ENCODE results near the gene RAI1.
"Not testable (repeated sequence)": the region's sequence is repeated elsewhere in the genome, so short reads cannot be mapped to it uniquely, and the experiment has no call there.

RAI1 gene

DNA sequence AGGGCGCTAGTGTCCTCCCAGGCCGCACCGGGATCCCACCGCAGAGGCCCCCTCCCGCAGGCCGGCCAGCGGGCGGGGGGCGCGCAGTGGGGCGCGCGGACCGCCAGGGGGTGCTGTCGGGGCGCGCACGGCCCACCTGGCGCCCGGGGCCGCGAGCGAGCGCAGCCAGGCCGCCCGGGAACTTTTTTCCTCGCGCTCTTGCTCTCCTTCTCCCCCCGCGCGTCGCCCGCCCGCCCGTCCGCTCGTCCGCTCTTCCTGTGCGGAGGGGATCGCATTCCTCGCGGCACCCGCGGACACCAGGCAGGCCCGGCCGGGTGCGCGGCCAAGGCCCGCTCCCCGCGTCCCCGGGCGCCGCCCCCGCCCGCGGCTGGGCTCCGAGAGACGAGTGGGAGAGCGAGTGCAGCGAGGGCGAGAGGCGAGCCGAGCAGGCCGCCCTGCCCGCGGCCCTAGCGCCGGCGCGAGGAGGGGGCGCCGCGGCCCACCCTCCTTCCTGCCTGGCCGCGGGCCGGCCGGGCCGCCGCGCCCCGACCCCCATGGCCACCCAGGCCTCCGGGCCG lies at the start of gene RAI1:
RAI1 (plus strand) TSS at position 272 of the 557 bp plus-strand sequence. CDS start 111,491 bp downstream, outside the sequence.
- DNase-seq = peak; percentile 13

DNA sequence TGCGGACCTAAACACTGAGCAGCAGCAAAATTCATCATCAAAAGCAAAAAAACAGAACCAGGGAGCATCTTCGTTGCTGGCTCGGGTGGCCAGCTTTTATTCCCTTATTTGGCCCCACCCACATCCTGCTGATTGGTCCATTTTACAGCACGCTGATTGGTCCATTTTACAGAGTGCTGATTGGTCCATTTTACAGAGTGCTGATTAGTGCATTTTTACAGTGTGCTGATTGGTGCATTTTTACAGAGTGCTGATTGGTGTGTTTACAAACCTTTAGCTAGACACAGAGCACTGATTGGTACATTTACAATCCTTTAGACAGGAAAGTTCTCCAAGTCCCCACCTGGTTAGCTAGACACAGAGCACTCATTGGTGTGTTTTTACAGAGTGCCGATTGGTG lies 48.6 kb upstream of the RAI1 start:
- not testable (repeated sequence) for DNase-seq

GRCh38 chr17:17633310-17633709 lies 47.9 kb upstream of the RAI1 start:
- DNase-seq = no peak

GRCh38 chr17:17635126-17635525 lies 46.1 kb upstream of the RAI1 start:
- no peak for DNase-seq

GRCh38 chr17:17635537-17636271 lies 45.6 kb upstream of the RAI1 start:
- DNase-seq = not testable (repeated sequence)

- DNase-seq = no peak
Measured at GRCh38 chr17:17636272-17636885, 44.9 kb upstream of the RAI1 start.

GRCh38 chr17:17638467-17638866 lies 42.8 kb upstream of the RAI1 start:
- no peak for DNase-seq

DNA sequence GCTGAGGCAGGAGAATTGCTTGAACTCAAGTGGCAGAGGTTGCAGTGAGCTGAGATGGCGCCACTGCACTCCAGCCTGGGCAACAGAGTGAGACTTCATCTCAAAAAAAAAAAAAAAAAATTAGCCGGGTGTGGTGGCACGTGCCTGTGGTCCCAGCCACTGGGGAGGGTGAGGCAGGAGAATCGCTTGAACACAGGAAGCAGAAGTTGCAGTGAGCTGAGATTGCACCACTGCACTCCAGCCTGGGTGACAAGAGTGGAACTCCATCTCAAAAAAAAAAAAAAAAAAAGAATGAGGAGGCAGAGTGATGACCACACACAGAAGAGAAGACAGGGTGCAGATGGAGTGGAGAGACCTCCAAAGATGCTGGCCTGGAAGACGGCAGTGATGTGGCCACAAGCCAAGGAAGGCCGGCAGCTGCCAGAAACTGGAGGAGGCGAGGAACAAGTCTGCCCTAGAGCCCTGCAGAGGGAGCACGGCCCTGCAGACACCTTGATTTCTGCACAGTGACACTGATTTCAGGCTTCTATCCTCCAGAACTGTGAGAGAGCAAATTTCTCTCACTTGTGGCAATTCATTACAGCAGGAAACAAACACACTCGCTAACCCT lies 41.5 kb upstream of the RAI1 start:
- DNase-seq = not testable (repeated sequence)

- DNase-seq = peak; percentile 53
Measured at GRCh38 chr17:17641621-17642409, 39.4 kb upstream of the RAI1 start.

- DNase-seq = not testable (repeated sequence)
Measured at GRCh38 chr17:17645148-17645547, 36.1 kb upstream of the RAI1 start.

- no peak for DNase-seq
Measured at GRCh38 chr17:17645961-17646360, 35.3 kb upstream of the RAI1 start.

DNA sequence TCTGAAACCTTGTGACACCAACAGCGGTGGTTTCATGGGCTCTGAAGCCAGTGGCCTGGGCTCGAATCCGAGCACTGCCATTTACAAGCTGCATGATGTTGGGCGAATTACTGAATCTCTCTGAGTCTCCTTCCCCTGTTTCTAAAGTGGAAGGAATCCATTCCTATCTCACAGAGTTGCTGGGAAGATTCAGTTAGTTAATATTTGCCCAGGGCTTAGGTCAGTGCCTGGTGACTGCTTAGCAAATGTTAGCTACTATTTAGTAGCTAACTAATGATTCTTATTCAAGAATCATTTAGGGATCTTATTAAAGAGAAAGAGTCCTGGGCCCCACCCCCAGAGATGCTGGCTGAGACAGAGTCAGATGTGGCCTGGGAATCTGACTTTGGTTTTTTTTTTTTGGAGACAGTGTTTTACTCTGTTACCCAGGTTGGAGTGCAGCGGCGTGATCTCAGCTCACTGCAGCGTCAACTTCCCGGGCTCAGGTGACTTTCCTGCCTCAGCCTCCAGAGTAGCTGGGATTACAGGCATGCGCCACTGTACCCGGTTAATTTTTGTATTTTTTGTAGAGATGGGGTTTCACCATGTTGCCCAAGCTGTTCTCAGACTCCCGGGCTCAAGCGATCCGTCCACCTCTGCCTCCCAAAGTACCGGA lies 33.6 kb upstream of the RAI1 start:
- no peak for DNase-seq

DNA sequence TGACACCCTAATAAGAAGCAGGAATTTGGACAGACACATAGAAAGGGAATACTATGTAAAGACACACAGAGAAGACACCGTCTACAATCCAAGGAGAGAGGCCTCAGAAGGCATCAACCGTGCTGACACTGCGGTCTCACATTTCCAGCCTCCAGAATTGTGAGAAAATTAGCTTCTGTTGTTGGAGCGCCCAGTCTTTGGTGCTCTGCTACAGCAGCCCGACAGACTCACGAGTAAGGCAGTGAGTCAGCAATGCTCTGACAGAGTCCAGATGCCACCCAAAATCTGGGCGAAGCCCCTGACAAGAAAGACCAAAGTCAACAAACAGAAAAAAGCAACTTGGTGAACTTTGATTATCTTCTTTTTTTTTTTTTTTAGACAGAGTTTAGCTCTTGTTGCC lies 32.5 kb upstream of the RAI1 start:
- no peak for DNase-seq

DNA sequence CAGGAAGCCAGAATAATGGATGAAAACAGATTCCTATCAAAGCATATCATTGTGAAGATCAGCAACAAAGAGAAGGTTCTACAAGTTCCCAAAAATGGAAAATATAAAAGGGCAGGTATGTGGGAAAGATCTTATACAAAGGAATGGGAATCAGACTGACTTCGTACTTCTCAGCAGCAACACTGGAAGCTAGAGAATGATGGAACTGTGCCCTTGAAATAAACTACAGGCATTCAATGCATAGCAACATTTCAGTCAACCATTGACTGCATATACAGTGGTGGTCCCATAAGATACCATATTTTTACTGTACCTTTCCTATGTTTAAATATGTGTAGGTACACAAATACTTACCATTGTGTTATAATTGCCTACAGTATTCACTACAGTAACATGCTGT lies 30.3 kb upstream of the RAI1 start:
- DNase-seq = no peak

GRCh38 chr17:17653343-17653742 lies 27.9 kb upstream of the RAI1 start:
- no peak for DNase-seq

DNA sequence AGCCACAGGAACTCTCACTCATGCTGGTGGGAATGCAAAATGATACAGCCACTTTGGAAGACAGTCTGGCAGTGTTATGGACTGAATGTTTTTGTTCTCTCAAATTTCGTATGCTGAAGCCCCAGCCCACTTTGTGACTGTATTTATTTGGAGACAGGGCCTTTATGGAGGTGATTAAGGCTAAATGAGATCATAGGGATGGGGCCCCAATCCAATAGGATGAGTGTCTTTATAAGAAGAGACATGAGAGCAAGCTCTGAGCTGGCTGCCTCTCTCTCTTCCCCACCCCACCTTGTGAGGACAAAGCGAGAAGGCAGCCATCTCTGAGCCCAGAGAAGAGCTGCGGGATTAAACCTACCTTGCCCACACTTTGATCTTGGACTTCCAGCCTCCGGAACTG lies 21.9 kb upstream of the RAI1 start:
- DNase-seq = no peak

DNA sequence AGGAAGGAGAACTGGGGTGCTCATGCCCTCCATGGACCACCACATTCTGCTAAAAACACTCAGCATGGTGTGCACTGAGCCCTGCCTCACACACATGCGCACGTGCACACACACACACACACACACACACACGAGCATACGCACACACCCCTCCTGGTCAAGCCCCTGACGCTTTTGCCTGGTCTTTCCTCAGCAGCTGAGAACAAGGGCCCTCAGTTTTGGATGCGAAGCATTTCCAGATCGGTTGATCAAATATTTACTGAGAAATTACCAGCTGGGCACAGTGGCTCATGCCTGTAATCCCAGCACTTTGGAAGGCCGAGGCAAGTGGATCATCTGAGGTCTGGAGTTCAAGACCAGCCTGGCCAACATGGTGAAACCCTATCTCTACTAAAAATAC lies 20.1 kb upstream of the RAI1 start:
- DNase-seq = no peak

DNA sequence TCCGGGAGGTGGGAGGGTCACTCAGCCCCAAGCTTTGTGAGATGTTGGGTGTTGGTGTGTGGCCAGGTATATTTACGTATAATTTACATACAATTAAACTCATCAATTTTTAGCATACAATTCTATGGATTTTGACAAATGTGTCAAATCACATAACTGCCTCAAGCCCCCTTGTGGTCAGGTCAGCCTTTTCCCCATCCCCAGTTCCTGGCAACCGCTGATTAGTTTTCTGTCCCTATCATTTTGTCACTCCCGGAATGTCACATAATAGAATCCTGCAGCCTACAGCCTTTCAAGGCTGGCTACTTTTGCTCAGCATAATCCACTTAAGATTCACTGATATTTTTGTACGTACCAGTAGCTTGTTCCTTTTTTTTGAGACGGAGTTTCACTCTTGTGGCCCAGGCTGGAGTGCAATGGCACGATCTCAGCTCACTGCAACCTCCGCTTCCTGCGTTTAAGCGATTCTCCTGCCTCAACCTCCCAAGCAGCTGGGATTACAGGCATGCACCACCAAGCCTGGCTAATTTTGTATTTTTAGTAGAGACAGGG lies 19.3 kb upstream of the RAI1 start:
- no peak for DNase-seq

DNA sequence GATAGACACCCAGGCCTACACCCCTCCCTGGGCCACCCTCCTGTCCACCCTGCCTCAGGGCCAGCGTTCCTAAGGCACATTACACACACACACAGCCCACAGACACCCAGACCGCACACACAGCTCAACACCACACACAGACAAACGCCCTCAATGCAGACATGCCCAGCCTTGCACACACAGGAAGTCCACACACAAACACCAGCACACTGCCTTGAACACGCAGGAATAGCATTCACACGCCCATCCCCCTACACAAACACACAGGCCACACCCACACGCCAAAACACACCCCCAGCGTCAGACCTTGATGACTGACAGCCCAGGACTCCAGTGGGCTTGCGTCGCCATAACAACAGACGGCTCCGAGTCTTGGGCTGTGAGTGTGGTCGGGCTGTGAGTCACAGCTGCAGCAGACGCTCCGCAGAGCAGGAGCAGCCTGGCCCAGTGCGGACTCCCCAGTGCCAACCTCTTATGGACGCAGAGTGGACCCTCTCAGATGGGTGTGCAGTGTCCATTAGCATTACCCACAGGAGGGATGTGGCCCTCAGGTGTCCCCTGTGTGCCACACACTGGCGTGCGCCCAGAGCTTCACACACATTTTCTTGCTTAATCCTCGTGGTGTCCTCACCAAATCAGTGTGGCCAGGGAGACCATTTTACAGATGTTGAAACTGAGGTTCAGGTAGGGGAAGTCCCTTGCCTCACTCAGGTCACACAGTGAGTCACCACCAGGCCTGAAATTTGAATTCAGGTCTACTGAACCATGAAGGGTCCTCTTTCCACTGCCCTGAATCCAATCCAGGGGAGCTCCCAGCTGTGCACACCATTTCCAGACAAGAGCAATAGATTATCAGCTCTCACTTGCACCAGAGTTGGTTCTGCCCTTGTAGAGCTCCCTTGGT lies 17.8 kb upstream of the RAI1 start:
- DNase-seq = no peak

DNA sequence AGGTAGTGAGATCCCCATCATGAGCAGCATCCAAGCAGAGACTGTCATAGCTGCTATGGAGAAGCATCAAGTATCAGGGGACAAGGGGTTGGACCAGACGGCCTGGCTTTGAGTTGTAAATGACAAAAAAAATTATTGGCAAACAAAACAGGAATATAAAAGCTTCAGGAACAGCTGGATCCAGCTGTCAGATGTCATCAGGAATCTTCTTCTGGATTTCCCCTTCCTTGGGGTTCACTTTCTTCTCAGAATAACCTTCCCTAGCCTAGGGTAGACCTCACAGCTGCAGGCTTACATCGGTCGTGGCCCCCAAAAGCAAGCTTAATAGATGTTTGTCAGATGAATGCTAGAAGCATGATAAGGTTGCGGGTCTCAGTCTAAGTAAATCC lies 17.2 kb upstream of the RAI1 start:
- DNase-seq = no peak

GRCh38 chr17:17665255-17665654 lies 16.0 kb upstream of the RAI1 start:
- DNase-seq = no peak
